ENCODE results near the gene PTPN4. TPM values are rescaled to one million over a fixed set of nuclear protein-coding genes. Genes with fewer than 3 reads are reported as not detected.
"Not testable (repeated sequence)": the region's sequence is repeated elsewhere in the genome, so short reads cannot be mapped to it uniquely, and the experiment has no call there.

PTPN4 gene
- total RNA-seq, 1 donor, result 19.5 TPM

GRCh38 chr2:120018549-120018948, 258.8 kb downstream of the PTPN4 start:
- Histone ChIP-seq H3K4me3 (ENCODE audit: insufficient read depth, low read length) (no peak overlapping the region), H2AFZ (ENCODE audit: low read length) (no peak overlapping the region), H3K27me3 (ENCODE audit: insufficient read depth, low read length) (no peaks in the 10 kb centered on the region), H3K4me2 (ENCODE audit: insufficient read depth, low read length) (no peak overlapping the region), H4K20me1 (ENCODE audit: insufficient read depth, low read length) (no peaks in the 10 kb centered on the region), H3K4me1 (ENCODE audit: insufficient read depth, low read length) (peaks cover 4% of the 10 kb centered on the region), H3K79me2 (ENCODE audit: insufficient read depth, low read length) (no peaks in the 10 kb centered on the region), H3K9me3 (ENCODE audit: low read depth, low read length) (no peaks in the 10 kb centered on the region), H3K27ac (ENCODE audit: low read depth, low read length) (no peak overlapping the region), H3K36me3 (ENCODE audit: insufficient read depth, low read length) (no peaks in the 10 kb centered on the region)
- no peak for TF ChIP-seq CTCF (IDR thresholded peaks at IDR 0.05; ENCODE audit: extremely low read depth, low read depth, low read length)
- no peak for DNase-seq (ENCODE audit: insufficient read length, low spot score, missing footprints)

- Histone ChIP-seq H4K20me1 (ENCODE audit: insufficient read depth, low read length) (no peaks in the 10 kb centered on the region), H3K27ac (ENCODE audit: low read depth, low read length) (no peak overlapping the region), H3K4me1 (ENCODE audit: insufficient read depth, low read length) (no peaks in the 10 kb centered on the region), H3K27me3 (ENCODE audit: insufficient read depth, low read length) (no peaks in the 10 kb centered on the region), H3K4me3 (ENCODE audit: insufficient read depth, low read length) (no peak overlapping the region), H3K36me3 (ENCODE audit: insufficient read depth, low read length) (no peaks in the 10 kb centered on the region), H3K4me2 (ENCODE audit: insufficient read depth, low read length) (no peak overlapping the region), H3K9me3 (ENCODE audit: low read depth, low read length) (no peaks in the 10 kb centered on the region), H2AFZ (ENCODE audit: low read length) (no peak overlapping the region), H3K79me2 (ENCODE audit: insufficient read depth, low read length) (no peaks in the 10 kb centered on the region)
- no peak for DNase-seq (ENCODE audit: insufficient read length, low spot score, missing footprints)
- TF ChIP-seq CTCF (IDR thresholded peaks at IDR 0.05; ENCODE audit: extremely low read depth, low read depth, low read length), result no peak
These were observed 260.8 kb downstream of the PTPN4 start for GRCh38 chr2:120020554-120020953.

GRCh38 chr2:120022505-120022904, 262.8 kb downstream of the PTPN4 start:
- not testable (repeated sequence) for H2AFZ ChIP-seq (ENCODE audit: low read length); H3K79me2 ChIP-seq (ENCODE audit: insufficient read depth, low read length); H3K9me3 ChIP-seq (ENCODE audit: low read depth, low read length); H4K20me1 ChIP-seq (ENCODE audit: insufficient read depth, low read length); H3K27me3 ChIP-seq (ENCODE audit: insufficient read depth, low read length); H3K36me3 ChIP-seq (ENCODE audit: insufficient read depth, low read length); H3K4me1 ChIP-seq (ENCODE audit: insufficient read depth, low read length); H3K27ac ChIP-seq (ENCODE audit: low read depth, low read length); DNase-seq (ENCODE audit: insufficient read length, low spot score, missing footprints); H3K4me2 ChIP-seq (ENCODE audit: insufficient read depth, low read length); H3K4me3 ChIP-seq (ENCODE audit: insufficient read depth, low read length)

GRCh38 chr2:120026890-120027289, 267.2 kb downstream of the PTPN4 start:
- Histone ChIP-seq H3K27ac (ENCODE audit: low read depth, low read length) (no peak overlapping the region), H3K4me3 (ENCODE audit: insufficient read depth, low read length) (no peak overlapping the region), H3K9me3 (ENCODE audit: low read depth, low read length) (no peaks in the 10 kb centered on the region), H3K79me2 (ENCODE audit: insufficient read depth, low read length) (no peaks in the 10 kb centered on the region), H4K20me1 (ENCODE audit: insufficient read depth, low read length) (no peaks in the 10 kb centered on the region), H3K27me3 (ENCODE audit: insufficient read depth, low read length) (no peaks in the 10 kb centered on the region), H3K4me2 (ENCODE audit: insufficient read depth, low read length) (no peak overlapping the region), H3K36me3 (ENCODE audit: insufficient read depth, low read length) (no peaks in the 10 kb centered on the region), H2AFZ (ENCODE audit: low read length) (no peak overlapping the region), H3K4me1 (ENCODE audit: insufficient read depth, low read length) (no peaks in the 10 kb centered on the region)
- DNase-seq (ENCODE audit: insufficient read length, low spot score, missing footprints), result no peak
- TF ChIP-seq CTCF (IDR thresholded peaks at IDR 0.05; ENCODE audit: extremely low read depth, low read depth, low read length), result no peak

All from osteoblast (primary cell).